K562 (cell line): ENCODE data around the gene VPREB3. TPM values are rescaled to one million over a fixed set of nuclear protein-coding genes. Genes with fewer than 3 reads are reported as not detected.

Experiments
- FOXK1 ChIP-seq: sonication (generic); formaldehyde crosslinking; IDR thresholded peaks from 2 replicates; pipeline ENCODE4 v1.8.0; 2022; ENCODE audit warnings: missing genetic modification reagents, mild to moderate bottlenecking, borderline replicate concordance
- HDAC6 ChIP-seq: IDR thresholded peaks from 2 replicates; pipeline ENCODE4 v1.6.1; 2012; ENCODE audit warnings: low read depth, mild to moderate bottlenecking, control low read depth, inconsistent platforms, low read length, moderate library complexity
- KAT8 ChIP-seq: fragments of 450-650 bp; IDR thresholded peaks from 2 replicates; pipeline ENCODE4 v1.6.1; 2016; ENCODE audit warnings: low read depth, mild to moderate bottlenecking
- LEF1 ChIP-seq: fragments of 450-650 bp; IDR thresholded peaks from 2 replicates; pipeline ENCODE4 v1.6.1; 2016; ENCODE audit warnings: mild to moderate bottlenecking
- NR2C1 ChIP-seq, 2 experiments: fragments of 450-650 bp; IDR thresholded peaks; 2 replicates each; pipeline ENCODE4 v1.6.1; 2017; ENCODE audit warnings: mild to moderate bottlenecking in 2 of 2, antibody characterized with exemption in 1 of 2, inconsistent platforms in 1 of 2, missing compliant biosample characterization in 1 of 2, missing genetic modification characterization in 1 of 2
- RERE ChIP-seq: sonication (generic); formaldehyde crosslinking; IDR thresholded peaks from 2 replicates; pipeline ENCODE4 v1.8.0; 2023; ENCODE audit warnings: missing genetic modification reagents, mild to moderate bottlenecking, borderline replicate concordance
- SIX5 ChIP-seq, 2 experiments: IDR thresholded peaks; 2 replicates each; pipeline ENCODE4 v1.6.1; 2011; ENCODE audit warnings: low read length in 2 of 2, borderline replicate concordance in 1 of 2, low read depth in 1 of 2, mild to moderate bottlenecking in 1 of 2, moderate library complexity in 1 of 2; ENCODE audit not compliant: insufficient read depth in 1 of 2
- SREBF2 ChIP-seq: sonication (generic); formaldehyde crosslinking; IDR thresholded peaks from 2 replicates; pipeline ENCODE4 v1.4.0; 2020; ENCODE audit warnings: mild to moderate bottlenecking, missing genetic modification reagents
- TCFL5 ChIP-seq: fragments of 250-450 bp; sonication (Bioruptor Pico); conservative IDR thresholded peaks from 2 replicates; pipeline ENCODE4 v1.6.1; 2021; ENCODE audit warnings: mild to moderate bottlenecking, moderate library complexity, matching md5 sums
- TSHZ1 ChIP-seq: fragments of 250-450 bp; sonication (Bioruptor Pico); IDR thresholded peaks from 2 replicates; pipeline ENCODE4 v1.4.0; 2020; ENCODE audit warnings: mild to moderate bottlenecking, moderate library complexity
- XRCC4 ChIP-seq: IDR thresholded peaks from one replicate; pipeline ENCODE4 v1.6.1; 2011; ENCODE audit not compliant: insufficient read depth, insufficient read length; ENCODE audit errors: extremely low read depth
- ZC3H4 ChIP-seq: sonication (generic); formaldehyde crosslinking; IDR thresholded peaks from 2 replicates; pipeline ENCODE4 v1.9.0; 2021; ENCODE audit warnings: missing genetic modification reagents, borderline replicate concordance
- ZNF133 ChIP-seq: fragments of 250-450 bp; sonication (Bioruptor Pico); IDR thresholded peaks from 2 replicates; pipeline ENCODE4 v1.4.0; 2020; ENCODE audit warnings: mild to moderate bottlenecking
- ZNF830 ChIP-seq: fragments of 250-450 bp; sonication (Bioruptor Pico); IDR thresholded peaks from 2 replicates; pipeline ENCODE4 v1.5.0; 2021; ENCODE audit warnings: mild to moderate bottlenecking
- polyA plus RNA-seq, 8 experiments: library from polyadenylated mRNA; depleted of rRNA in 4 of 8; stranded (reverse) in 5 of 8; unstranded in 3 of 8; fragments of >200 nt; fragmentation: Nextera tagmentation in 2 of 8; fragmentation: Illumina TruSeq in 1 of 8; extraction: Ambion mirVana in 2 of 8; extraction: Trizol in 1 of 8; gene quantifications; 2 replicates each; pipeline versions ENCODE4 v1.2.1 to v1.2.3, GENCODE V29; 2011 to 2014; ENCODE audit warnings: inconsistent platforms in 1 of 8, missing spikeins in 1 of 8
- total RNA-seq, 7 experiments: library from RNA; depleted of rRNA in 6 of 7; stranded (reverse); fragments of >200 nt in 6 of 7; fragmentation: Illumina TruSeq in 2 of 7; extraction: Trizol in 2 of 7; gene quantifications; 2 replicates each; pipeline versions ENCODE4 v1.2.1 to v1.2.3, GENCODE V29; 2011 to 2021; ENCODE audit warnings: low replicate concordance in 1 of 7
- TF ChIP-seq, protein P1 (sequence below): sonication (generic); formaldehyde crosslinking; IDR thresholded peaks from 2 replicates; pipeline ENCODE4 v1.8.0; 2022; ENCODE audit warnings: mild to moderate bottlenecking, missing genetic modification reagents
- TF ChIP-seq, protein P2 (sequence below): fragments of 450-650 bp; formaldehyde crosslinking; IDR thresholded peaks from 2 replicates; pipeline ENCODE4 v1.4.0; 2022; ENCODE audit warnings: mild to moderate bottlenecking, moderate library complexity

The VPREB3 gene
- total and polyA plus RNA-seq, 9 of the 15 experiments (the other 6 are each of a cell fraction or from before 2014, with no cell fraction given) = 0.14 to 0.71 (median 0.20) TPM; not detected in 6

DNA sequence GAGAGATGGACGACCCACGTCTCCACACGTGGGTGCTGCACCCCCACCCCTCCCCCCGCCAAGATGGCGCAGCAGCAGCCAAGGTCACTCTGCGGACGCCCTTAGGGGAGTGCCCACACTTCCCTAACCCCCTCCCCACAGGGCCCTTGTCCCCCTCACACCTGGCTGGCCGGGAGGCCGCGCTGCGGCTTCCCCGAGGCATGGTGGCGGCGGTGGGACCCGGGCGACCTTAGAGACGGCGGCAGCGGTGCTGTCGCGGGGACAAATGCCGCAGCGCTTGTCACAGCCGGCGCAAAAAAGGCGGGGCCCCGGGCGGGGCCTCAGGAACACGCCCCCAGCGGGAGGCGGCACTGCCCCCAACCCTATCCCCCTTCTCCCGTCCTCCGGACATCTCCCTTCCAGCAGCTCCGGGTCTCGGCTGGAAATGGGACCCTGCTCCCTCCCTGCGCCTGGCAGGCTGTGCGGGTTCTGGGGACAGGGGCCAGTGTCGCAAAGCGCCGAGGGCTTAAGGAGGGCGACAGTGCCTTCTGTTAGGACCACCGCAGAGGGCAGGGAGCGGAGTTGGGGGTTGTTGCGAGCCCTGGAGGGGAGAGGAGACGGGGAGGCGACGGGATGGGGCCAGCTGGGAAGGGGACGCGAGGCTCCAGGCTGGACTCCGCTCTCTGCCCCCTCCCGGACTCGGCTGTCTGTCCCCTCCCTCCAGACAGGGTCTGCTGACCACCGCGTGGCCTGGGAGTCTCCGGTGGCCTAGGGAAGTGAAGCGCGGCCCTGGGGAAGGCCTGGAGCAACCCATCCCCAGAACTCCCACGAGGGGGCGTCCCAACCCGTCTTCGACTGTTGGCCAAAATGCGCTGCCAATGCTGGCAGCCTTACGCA, 13.7 kb upstream of the VPREB3 start, which contains the start of gene CHCHD10 (continued):
- TF ChIP-seq RERE = no peak
- no peak for TF ChIP-seq ZNF133 (CRISPR knock-in tag)
- 0 out of 2 replicates have a peak, but pooled peaks have one; percentile 79 for TF ChIP-seq SREBF2 (CRISPR knock-in tag)
- TF ChIP-seq NR2C1 (IDR thresholded peaks at IDR 0.05) = peak; percentile 14; the same call in 1 of the 2 replicates
- TF ChIP-seq NR2C1 (tag; IDR thresholded peaks at IDR 0.05) = peak; percentile 62; the same call in 1 of the 2 replicates
- TF ChIP-seq XRCC4 = no peak
- TF ChIP-seq TCFL5 (CRISPR knock-in tag) = no peak
- TF ChIP-seq, protein P1, sequence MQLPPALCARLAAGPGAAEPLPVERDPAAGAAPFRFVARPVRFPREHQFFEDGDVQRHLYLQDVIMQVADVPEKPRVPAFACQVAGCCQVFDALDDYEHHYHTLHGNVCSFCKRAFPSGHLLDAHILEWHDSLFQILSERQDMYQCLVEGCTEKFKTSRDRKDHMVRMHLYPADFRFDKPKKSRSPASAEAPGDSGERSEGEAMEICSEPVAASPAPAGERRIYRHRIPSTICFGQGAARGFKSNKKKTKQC (CRISPR knock-in tag) = no peak
- TF ChIP-seq KAT8 = no peak
- TF ChIP-seq LEF1 = no peak
- no peak for TF ChIP-seq ZC3H4
- TF ChIP-seq HDAC6 = no peak
- no peak for TF ChIP-seq SIX5 (IDR thresholded peaks at IDR 0.05; ENCODE audit: borderline replicate concordance in 1 of 2, insufficient read depth in 1 of 2, low read depth in 1 of 2, low read length in 2 of 2)
- TF ChIP-seq FOXK1 (CRISPR knock-in tag) = 0 out of 2 replicates have a peak, but pooled peaks have one; percentile 50
- TF ChIP-seq, protein P2, sequence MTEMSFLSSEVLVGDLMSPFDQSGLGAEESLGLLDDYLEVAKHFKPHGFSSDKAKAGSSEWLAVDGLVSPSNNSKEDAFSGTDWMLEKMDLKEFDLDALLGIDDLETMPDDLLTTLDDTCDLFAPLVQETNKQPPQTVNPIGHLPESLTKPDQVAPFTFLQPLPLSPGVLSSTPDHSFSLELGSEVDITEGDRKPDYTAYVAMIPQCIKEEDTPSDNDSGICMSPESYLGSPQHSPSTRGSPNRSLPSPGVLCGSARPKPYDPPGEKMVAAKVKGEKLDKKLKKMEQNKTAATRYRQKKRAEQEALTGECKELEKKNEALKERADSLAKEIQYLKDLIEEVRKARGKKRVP (CRISPR knock-in tag) = peak; percentile 45; the same call in 1 of the 2 replicates
- no peak for TF ChIP-seq ZNF830 (CRISPR knock-in tag)
- no peak for TF ChIP-seq TSHZ1
